Myocyte (in vitro differentiated cells): ENCODE measurements around the gene CPLX4. TPM values are rescaled to one million over a fixed set of nuclear protein-coding genes. Genes with fewer than 3 reads are reported as not detected.
A peak's percentile ranks its signal among the peaks of the same experiment; 100 is the strongest.

Experiments
- DNase-seq: peaks from one replicate; pipeline ENCODE4 v3.0.0-alpha.2; 2012; ENCODE audit warnings: low read depth
- total RNA-seq: library from RNA; depleted of rRNA; stranded (reverse); fragments of >200 nt; gene quantifications from 2 replicates; pipeline ENCODE4 v1.2.3, GENCODE V29; 2014

The CPLX4 gene
- total RNA-seq, 1 donor from 2014 or later: not detected

- DNase-seq: peak; percentile 73
These were observed 10.1 kb downstream of the CPLX4 start for GRCh38 chr18:59308248-59308937.

GRCh38 chr18:59306640-59307039 is 11.8 kb downstream of the CPLX4 start:
- no peak for DNase-seq

- DNase-seq: no peak
These were observed 13.2 kb downstream of the CPLX4 start for GRCh38 chr18:59305295-59305694.

GRCh38 chr18:59303656-59304195 is 14.7 kb downstream of the CPLX4 start:
- no peak for DNase-seq

- no peak for DNase-seq
These were observed 15.4 kb downstream of the CPLX4 start for GRCh38 chr18:59303006-59303405.

- DNase-seq: no peak
These were observed 16.5 kb downstream of the CPLX4 start for GRCh38 chr18:59301929-59302328.

GRCh38 chr18:59300676-59301285 is 17.7 kb downstream of the CPLX4 start:
- DNase-seq: no peak

GRCh38 chr18:59298871-59299270 is 19.6 kb downstream of the CPLX4 start:
- no peak for DNase-seq

GRCh38 chr18:59293317-59293716 is 25.1 kb downstream of the CPLX4 start:
- DNase-seq: no peak

- DNase-seq: no peak
These were observed 32.1 kb downstream of the CPLX4 start for GRCh38 chr18:59286341-59286740.

GRCh38 chr18:59282341-59282740 is 36.1 kb downstream of the CPLX4 start:
- DNase-seq: no peak

GRCh38 chr18:59279722-59280121 is 38.7 kb downstream of the CPLX4 start:
- no peak for DNase-seq

GRCh38 chr18:59279193-59279592 is 39.3 kb downstream of the CPLX4 start:
- no peak for DNase-seq

- no peak for DNase-seq
These were observed 39.7 kb downstream of the CPLX4 start for GRCh38 chr18:59278793-59279192.

GRCh38 chr18:59276047-59276446 is 42.4 kb downstream of the CPLX4 start:
- DNase-seq: no peak

- DNase-seq: no peak
These were observed 43.0 kb downstream of the CPLX4 start for GRCh38 chr18:59275406-59275949.

GRCh38 chr18:59274533-59274928 is 43.9 kb downstream of the CPLX4 start:
- no peak for DNase-seq

GRCh38 chr18:59273759-59274532 is 44.5 kb downstream of the CPLX4 start:
- DNase-seq: no peak

- no peak for DNase-seq
These were observed 45.3 kb downstream of the CPLX4 start, which contains the start of gene RAX for GRCh38 chr18:59272891-59273758. TSS of gene RAX (minus strand) at chr18:59273454. CDS start at chr18:59273206, 248 bp downstream.

GRCh38 chr18:59272221-59272888 is 46.1 kb downstream of the CPLX4 start:
- no peak for DNase-seq
